ENCODE results near the gene STARD5.
"Not testable (repeated sequence)": the region's sequence is repeated elsewhere in the genome, so short reads cannot be mapped to it uniquely, and the experiment has no call there.

Gene STARD5

DNA sequence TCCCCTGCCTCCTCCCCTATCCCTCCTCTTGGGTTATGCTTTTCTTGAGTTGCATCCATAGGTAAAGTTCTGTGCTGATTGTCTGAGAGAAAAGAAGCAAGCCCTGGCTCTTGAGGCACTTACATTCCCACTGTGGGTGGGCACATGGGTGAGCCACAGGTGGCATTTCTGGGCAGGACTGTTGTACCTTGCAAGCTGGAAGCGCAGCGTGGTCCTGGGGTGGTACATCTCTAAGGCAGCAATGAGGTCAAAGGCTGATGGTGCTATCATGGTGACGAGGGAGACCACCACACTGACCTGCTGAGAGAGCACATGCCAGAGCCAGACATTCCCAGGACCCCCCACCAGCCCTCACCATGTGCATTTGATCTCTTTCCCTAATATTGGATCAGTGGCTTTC, 25.3 kb upstream of the STARD5 start:
- Histone ChIP-seq H3K4me3 (ENCODE audit: low read length) (no peak overlapping the region), H3K27me3 (ENCODE audit: control insufficient read depth, insufficient read depth, low read length) (no peaks in the 10 kb centered on the region), H3K9ac (ENCODE audit: low read length) (no peak overlapping the region), H3K4me1 (ENCODE audit: control insufficient read depth, insufficient read depth, low read length) (no peaks in the 10 kb centered on the region), H3K27ac (ENCODE audit: low read depth, low read length) (no peak overlapping the region), H3K36me3 (ENCODE audit: control insufficient read depth, insufficient read depth, low read length) (no peaks in the 10 kb centered on the region)

DNA sequence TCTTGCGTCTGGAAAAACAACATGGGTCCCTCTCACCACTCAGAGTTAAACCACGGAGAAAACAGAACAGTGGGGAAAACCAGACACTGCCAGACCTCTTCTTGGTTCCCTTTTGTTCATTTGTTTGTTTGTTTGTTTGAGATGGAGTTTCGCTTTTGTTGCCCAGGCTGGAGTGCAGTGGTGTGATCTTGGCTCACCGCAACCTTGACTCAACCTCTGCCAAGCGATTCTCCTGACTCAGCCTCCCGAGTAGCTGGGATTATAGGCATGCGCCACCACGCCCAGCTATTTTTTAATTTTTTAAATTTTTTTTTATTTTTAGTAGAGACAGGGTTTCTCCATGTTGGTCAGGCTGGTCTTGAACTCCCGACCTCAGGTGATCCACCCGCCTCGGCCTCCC, 24.8 kb upstream of the STARD5 start:
- not testable (repeated sequence) for H3K27me3 ChIP-seq (ENCODE audit: control insufficient read depth, insufficient read depth, low read length); H3K4me1 ChIP-seq (ENCODE audit: control insufficient read depth, insufficient read depth, low read length); H3K36me3 ChIP-seq (ENCODE audit: control insufficient read depth, insufficient read depth, low read length); H3K4me3 ChIP-seq (ENCODE audit: low read length); H3K27ac ChIP-seq (ENCODE audit: low read depth, low read length); H3K9ac ChIP-seq (ENCODE audit: low read length)

- Histone ChIP-seq H3K4me3 (ENCODE audit: low read length) (no peak overlapping the region), H3K4me1 (ENCODE audit: control insufficient read depth, insufficient read depth, low read length) (no peaks in the 10 kb centered on the region), H3K36me3 (ENCODE audit: control insufficient read depth, insufficient read depth, low read length) (no peaks in the 10 kb centered on the region), H3K27me3 (ENCODE audit: control insufficient read depth, insufficient read depth, low read length) (no peaks in the 10 kb centered on the region), H3K9ac (ENCODE audit: low read length) (no peak overlapping the region), H3K27ac (ENCODE audit: low read depth, low read length) (no peak overlapping the region)
Measured at GRCh38 chr15:81347910-81348309, 24.0 kb upstream of the STARD5 start.

DNA sequence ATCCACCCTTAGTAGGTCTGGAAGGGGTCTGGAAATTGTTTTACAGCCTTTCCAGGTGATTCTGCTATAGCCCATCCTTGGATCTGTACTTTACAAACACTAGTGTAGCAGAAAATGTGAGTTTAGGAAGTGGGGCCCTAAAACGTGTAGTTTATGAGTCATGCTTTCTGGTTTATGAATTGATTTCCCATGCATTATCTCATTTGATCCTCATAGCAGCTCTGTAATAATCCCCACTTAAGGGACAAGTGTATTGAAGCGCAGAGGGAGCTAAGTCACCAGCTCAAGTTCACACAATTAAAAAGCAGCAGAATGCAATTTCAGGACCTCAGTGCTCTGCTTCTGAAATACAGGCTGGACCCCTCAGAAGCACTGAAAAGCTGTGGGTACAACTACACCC, 22.7 kb upstream of the STARD5 start:
- Histone ChIP-seq H3K4me3 (ENCODE audit: low read length) (no peak overlapping the region), H3K27ac (ENCODE audit: low read depth, low read length) (no peak overlapping the region), H3K36me3 (ENCODE audit: control insufficient read depth, insufficient read depth, low read length) (no peaks in the 10 kb centered on the region), H3K4me1 (ENCODE audit: control insufficient read depth, insufficient read depth, low read length) (no peaks in the 10 kb centered on the region), H3K9ac (ENCODE audit: low read length) (no peak overlapping the region), H3K27me3 (ENCODE audit: control insufficient read depth, insufficient read depth, low read length) (no peaks in the 10 kb centered on the region)

DNA sequence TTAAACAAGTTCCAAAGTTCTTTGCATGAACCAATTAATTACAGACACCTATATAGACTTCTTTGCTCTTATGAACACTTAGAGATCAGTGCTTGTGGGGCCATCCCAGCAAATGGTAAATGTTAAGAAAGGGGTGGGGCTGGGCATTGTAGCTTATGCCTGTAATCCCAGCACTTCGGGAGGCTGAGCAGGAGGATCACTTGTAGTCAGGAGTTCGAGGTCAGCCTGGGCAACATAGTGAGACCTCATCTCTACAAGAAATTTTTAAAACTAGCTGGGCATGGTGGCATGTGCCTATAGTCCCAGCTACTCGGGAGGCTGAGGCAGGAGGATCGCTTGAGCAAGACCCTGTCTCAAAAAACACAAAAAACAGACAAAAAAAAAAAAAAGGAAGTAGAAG, 19.4 kb upstream of the STARD5 start:
- Histone ChIP-seq H3K4me1 (ENCODE audit: control insufficient read depth, insufficient read depth, low read length) (peaks cover 11% of the 10 kb centered on the region), H3K27ac (ENCODE audit: low read depth, low read length) (no peak overlapping the region), H3K4me3 (ENCODE audit: low read length) (no peak overlapping the region), H3K27me3 (ENCODE audit: control insufficient read depth, insufficient read depth, low read length) (no peaks in the 10 kb centered on the region), H3K36me3 (ENCODE audit: control insufficient read depth, insufficient read depth, low read length) (no peaks in the 10 kb centered on the region), H3K9ac (ENCODE audit: low read length) (no peak overlapping the region)

- no peak overlapping the region for H3K9ac ChIP-seq (ENCODE audit: low read length)
- H3K4me1 ChIP-seq (ENCODE audit: control insufficient read depth, insufficient read depth, low read length) = peaks cover 11% of the 10 kb centered on the region
- H3K27ac ChIP-seq (ENCODE audit: low read depth, low read length) = no peak overlapping the region
- no peaks in the 10 kb centered on the region for H3K27me3 ChIP-seq (ENCODE audit: control insufficient read depth, insufficient read depth, low read length)
- H3K4me3 ChIP-seq (ENCODE audit: low read length) = no peak overlapping the region
- H3K36me3 ChIP-seq (ENCODE audit: control insufficient read depth, insufficient read depth, low read length) = no peaks in the 10 kb centered on the region
Measured at GRCh38 chr15:81341351-81341750, 17.4 kb upstream of the STARD5 start.

DNA sequence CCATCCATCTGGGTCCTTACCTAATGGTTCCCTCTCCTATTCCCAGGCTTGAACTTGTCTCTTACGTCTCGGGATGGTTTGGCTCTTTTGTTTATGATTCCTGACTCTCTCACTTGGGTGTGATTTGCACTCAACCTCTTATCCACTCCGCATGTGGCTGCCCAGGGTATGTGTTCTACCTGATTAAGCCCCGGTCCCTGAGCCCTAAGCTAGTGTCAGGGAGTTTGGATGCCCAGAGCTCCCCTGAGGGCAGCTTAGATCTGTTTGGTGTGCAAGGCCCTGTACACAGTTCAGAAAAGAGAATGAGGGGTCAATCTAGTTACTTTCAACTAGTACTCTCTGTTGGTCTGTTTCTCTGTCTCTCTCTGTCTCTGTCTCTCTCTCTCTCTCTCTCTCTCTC, 15.9 kb upstream of the STARD5 start:
- H3K4me1 ChIP-seq (ENCODE audit: control insufficient read depth, insufficient read depth, low read length) = peaks cover 11% of the 10 kb centered on the region
- H3K36me3 ChIP-seq (ENCODE audit: control insufficient read depth, insufficient read depth, low read length) = no peaks in the 10 kb centered on the region

DNA sequence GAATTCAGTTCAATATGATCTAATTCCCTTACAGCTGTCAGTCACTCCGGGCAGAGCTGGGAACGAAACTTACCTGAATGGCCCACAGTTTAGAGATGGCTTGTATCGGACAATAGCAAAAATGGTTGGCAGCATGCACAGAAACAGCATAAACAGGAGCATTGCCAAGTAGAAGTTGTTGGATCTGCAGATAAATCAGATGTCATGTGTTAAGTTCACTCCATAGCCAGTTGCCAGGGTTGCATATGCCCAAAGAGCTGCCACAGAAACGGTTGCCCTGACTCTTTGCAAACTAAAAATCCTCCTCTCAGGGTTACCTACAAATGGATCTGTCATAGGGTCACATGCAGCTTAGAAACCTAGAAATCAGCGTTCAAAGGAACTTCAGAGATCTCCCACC, 15.4 kb upstream of the STARD5 start:
- Histone ChIP-seq H3K9ac (ENCODE audit: low read length) (no peak overlapping the region), H3K36me3 (ENCODE audit: control insufficient read depth, insufficient read depth, low read length) (no peaks in the 10 kb centered on the region), H3K4me3 (ENCODE audit: low read length) (no peak overlapping the region), H3K27ac (ENCODE audit: low read depth, low read length) (no peak overlapping the region), H3K4me1 (ENCODE audit: control insufficient read depth, insufficient read depth, low read length) (peaks cover 11% of the 10 kb centered on the region), H3K27me3 (ENCODE audit: control insufficient read depth, insufficient read depth, low read length) (no peaks in the 10 kb centered on the region)

More for the DNA sequence above, 15.9 kb upstream of the STARD5 start:
- no peak overlapping the region for H3K4me3 ChIP-seq (ENCODE audit: low read length)
- H3K27ac ChIP-seq (ENCODE audit: low read depth, low read length) = no peak overlapping the region
- H3K27me3 ChIP-seq (ENCODE audit: control insufficient read depth, insufficient read depth, low read length) = no peaks in the 10 kb centered on the region
- H3K9ac ChIP-seq (ENCODE audit: low read length) = no peak overlapping the region

DNA sequence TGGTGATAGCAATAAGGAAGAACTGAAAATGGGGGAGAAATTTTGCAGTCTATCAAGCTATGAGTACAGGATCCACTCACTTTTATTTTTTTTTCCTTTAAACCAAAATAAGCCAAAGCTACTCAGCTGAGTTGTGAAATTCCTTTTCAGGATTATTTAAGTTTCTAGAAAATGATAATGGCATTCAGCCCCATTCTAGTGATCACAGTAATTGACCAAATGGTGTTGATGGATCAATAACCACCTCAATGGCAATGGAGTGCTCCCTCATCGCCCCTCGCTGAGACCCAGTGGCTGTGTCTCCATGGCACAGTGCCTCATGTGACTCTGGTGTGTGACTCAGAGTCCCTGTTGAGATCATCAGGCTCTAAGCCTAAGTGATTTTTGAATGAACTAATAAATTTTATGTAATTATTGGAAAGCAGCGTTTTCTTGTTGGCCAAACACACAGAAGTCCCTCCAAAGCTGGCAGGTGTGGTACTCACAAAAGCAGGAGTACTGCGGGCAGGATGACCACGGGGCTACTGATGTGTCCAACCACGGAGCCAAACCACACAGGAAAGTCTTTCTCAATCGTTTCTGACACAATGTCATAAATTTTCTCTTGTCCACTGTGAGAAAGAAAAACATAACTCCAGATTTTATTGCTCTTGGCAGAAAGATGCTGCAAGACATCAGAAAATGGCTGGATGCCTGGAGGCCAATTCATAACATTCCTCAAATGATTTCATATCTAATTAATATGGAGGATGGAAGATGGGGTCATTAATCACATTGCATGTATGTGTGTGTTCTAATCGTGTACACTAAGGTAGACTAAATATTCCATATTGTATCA, 14.4 kb upstream of the STARD5 start:
- Histone ChIP-seq H3K4me1 (ENCODE audit: control insufficient read depth, insufficient read depth, low read length) (peaks cover 11% of the 10 kb centered on the region), H3K4me3 (ENCODE audit: low read length) (peak overlapping the region; percentile 12), H3K27ac (ENCODE audit: low read depth, low read length) (no peak overlapping the region), H3K9ac (ENCODE audit: low read length) (no peak overlapping the region), H3K27me3 (ENCODE audit: control insufficient read depth, insufficient read depth, low read length) (no peaks in the 10 kb centered on the region), H3K36me3 (ENCODE audit: control insufficient read depth, insufficient read depth, low read length) (no peaks in the 10 kb centered on the region)

GRCh38 chr15:81337713-81338157, 13.8 kb upstream of the STARD5 start:
- Histone ChIP-seq H3K9ac (ENCODE audit: low read length) (no peak overlapping the region), H3K36me3 (ENCODE audit: control insufficient read depth, insufficient read depth, low read length) (no peaks in the 10 kb centered on the region), H3K4me1 (ENCODE audit: control insufficient read depth, insufficient read depth, low read length) (peaks cover 11% of the 10 kb centered on the region), H3K4me3 (ENCODE audit: low read length) (no peak overlapping the region), H3K27ac (ENCODE audit: low read depth, low read length) (no peak overlapping the region), H3K27me3 (ENCODE audit: control insufficient read depth, insufficient read depth, low read length) (no peaks in the 10 kb centered on the region)

- no peak overlapping the region for H3K27ac ChIP-seq (ENCODE audit: low read depth, low read length)
- no peaks in the 10 kb centered on the region for H3K36me3 ChIP-seq (ENCODE audit: control insufficient read depth, insufficient read depth, low read length)
- H3K4me1 ChIP-seq (ENCODE audit: control insufficient read depth, insufficient read depth, low read length) = peaks cover 11% of the 10 kb centered on the region
- no peak overlapping the region for H3K4me3 ChIP-seq (ENCODE audit: low read length)
- H3K27me3 ChIP-seq (ENCODE audit: control insufficient read depth, insufficient read depth, low read length) = no peaks in the 10 kb centered on the region
- no peak overlapping the region for H3K9ac ChIP-seq (ENCODE audit: low read length)
Measured at GRCh38 chr15:81337241-81337640, 13.3 kb upstream of the STARD5 start.

DNA sequence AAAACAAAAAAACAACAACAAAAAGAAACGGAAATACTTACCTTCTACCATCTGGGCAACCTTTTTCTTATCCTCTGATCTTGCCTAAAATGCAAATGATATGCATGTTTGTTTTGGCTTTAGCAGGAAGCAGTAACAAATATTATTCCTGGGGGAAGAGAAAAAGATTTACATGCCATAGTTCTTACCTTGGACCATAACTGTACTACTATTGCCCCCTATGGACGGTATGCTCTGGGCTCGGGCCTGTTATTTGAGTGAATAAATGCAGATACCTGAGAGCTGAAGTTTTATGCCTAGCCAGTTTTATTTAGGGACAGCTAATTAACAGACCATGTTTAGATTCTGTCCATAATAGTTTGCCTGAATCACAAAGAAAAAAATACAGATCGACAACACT, 12.6 kb upstream of the STARD5 start:
- Histone ChIP-seq H3K4me3 (ENCODE audit: low read length) (no peak overlapping the region), H3K9ac (ENCODE audit: low read length) (no peak overlapping the region), H3K36me3 (ENCODE audit: control insufficient read depth, insufficient read depth, low read length) (no peaks in the 10 kb centered on the region), H3K27me3 (ENCODE audit: control insufficient read depth, insufficient read depth, low read length) (no peaks in the 10 kb centered on the region), H3K4me1 (ENCODE audit: control insufficient read depth, insufficient read depth, low read length) (peaks cover 11% of the 10 kb centered on the region), H3K27ac (ENCODE audit: low read depth, low read length) (no peak overlapping the region)

- Histone ChIP-seq H3K27me3 (ENCODE audit: control insufficient read depth, insufficient read depth, low read length) (no peaks in the 10 kb centered on the region), H3K27ac (ENCODE audit: low read depth, low read length) (no peak overlapping the region), H3K4me1 (ENCODE audit: control insufficient read depth, insufficient read depth, low read length) (peaks cover 11% of the 10 kb centered on the region), H3K36me3 (ENCODE audit: control insufficient read depth, insufficient read depth, low read length) (no peaks in the 10 kb centered on the region), H3K9ac (ENCODE audit: low read length) (no peak overlapping the region), H3K4me3 (ENCODE audit: low read length) (no peak overlapping the region)
Measured at GRCh38 chr15:81335631-81336030, 11.7 kb upstream of the STARD5 start.

All from rectal smooth muscle tissue (tissue), 1 donor.